Fibroblast of gingiva (primary cell): ENCODE results near the gene FBXO27.
"Not testable (repeated sequence)": the region's sequence is repeated elsewhere in the genome, so short reads cannot be mapped to it uniquely, and the experiment has no call there.

ENCODE experiments used
- DNase-seq: peaks from one replicate; pipeline ENCODE4 v3.0.0-alpha.2; 2011; ENCODE audit warnings: low read depth

The FBXO27 gene

DNA sequence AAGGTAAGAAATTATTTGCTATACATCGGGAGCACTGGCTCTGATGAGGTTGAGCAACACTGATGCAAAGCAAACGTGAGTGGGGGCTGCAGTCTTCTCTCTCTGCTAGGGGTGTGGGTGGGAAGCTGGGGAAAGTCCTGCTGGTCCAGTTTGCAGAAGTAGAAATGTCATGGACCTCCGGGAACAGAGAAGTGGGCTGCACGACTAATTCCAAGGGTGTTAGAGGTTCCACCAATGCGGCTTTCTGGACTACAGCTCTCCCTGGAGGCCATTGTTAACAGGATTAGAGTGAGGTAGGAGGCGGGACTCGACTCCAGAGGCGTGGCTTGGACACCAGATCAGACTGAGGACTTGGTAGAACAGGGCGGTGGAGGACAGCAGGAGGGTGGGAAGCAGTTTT is 5.7 kb upstream of the FBXO27 start:
- DNase-seq = peak; percentile 18

DNA sequence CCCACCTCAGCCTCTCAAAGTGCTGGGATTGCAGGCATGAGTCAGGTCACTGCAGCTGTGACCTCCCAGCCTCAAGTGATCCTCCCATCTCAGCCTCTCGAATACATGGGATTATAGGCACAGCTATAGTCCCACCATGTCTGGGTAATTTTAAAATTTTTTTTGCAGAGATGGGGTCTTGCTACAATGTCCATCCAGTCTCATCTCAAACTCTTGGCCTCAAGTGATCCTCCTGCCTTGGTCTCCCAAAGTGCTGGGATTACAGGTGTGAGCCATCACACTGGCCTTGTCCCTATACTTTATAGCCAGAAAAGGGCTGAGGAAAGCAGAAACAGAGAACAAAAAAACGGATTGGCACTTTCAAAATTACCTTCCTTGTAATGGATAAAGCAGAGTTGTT is 4.8 kb upstream of the FBXO27 start:
- DNase-seq = no peak

DNA sequence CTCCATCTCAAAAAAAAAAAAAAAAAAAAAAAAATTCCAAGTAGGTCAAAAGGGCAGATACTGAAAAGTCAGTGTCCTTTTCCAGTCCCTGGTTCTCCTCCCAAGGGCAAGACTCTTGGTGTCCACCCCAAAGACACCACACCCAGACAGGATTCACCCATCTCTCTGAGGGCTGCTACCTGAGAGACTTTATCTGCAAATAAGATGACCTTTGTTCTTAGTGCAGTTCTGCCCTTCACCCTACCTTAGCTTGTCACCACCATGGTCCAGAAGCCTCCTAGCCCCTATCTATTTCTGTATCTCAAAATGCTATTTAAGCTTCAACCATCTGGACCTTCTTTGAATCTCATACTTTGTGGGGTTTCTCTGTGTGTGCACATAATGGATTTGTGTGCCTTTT is 4.2 kb upstream of the FBXO27 start:
- DNase-seq = no peak

DNA sequence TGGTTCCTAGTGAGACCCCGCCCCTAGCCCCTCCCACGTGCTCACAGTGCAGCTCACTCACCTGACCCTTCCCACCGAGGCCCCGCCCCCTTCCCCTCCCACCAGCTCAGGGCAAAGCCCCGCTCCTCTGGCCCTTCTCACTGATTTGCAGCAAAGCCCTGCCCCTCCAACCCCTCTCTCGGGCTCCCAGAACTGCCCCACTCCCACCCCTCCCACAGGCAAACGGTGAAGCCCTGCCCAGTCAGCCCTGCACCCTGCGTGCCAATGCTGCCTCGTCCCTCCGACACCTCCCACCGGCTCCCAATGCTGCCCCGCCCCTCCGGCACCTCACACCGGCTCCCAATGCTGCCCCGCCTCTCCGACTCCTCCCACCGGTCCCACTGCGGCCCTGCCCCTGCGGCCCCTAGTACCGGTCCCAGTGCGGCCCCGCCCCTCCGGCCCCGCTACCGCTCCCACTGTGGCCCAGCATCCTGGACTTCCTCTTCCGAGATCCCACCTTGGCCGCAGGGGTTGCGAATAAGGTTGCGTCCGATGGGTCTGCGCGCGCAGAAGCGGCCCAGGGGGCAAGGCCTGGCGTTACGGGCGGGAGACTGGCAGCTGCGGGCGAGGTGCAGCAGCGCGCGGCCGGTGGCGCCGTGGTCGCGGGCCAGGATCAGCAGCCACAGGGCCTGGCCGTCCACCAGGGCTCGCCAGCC is 834 bp downstream of the FBXO27 start:
- peak; percentile 63 for DNase-seq

DNA sequence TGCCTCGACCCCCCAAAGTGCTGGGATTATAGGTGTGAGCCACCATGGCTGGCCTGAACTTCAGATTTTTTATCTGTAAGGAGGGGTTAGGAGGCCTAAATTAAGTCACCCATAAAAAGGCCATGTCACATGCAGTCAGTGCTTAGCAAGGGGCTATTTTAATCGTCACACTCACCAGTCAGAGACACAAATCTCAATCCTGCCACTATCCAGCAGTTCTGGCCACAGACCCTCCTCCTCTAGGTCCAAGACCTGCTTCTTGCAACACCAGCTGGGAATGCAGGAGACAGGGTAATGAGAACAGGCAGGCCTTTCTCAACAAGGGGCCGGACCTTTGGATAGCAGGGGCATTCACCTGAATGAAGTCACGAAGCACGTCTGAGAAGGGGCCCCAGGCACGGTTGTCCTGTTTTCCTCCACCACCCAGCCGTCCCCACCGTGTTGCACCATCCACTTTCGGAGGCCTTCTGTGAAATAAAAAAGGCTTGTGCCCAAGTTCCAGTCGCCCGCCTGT is 1.4 kb downstream of the FBXO27 start:
- DNase-seq = no peak

DNA sequence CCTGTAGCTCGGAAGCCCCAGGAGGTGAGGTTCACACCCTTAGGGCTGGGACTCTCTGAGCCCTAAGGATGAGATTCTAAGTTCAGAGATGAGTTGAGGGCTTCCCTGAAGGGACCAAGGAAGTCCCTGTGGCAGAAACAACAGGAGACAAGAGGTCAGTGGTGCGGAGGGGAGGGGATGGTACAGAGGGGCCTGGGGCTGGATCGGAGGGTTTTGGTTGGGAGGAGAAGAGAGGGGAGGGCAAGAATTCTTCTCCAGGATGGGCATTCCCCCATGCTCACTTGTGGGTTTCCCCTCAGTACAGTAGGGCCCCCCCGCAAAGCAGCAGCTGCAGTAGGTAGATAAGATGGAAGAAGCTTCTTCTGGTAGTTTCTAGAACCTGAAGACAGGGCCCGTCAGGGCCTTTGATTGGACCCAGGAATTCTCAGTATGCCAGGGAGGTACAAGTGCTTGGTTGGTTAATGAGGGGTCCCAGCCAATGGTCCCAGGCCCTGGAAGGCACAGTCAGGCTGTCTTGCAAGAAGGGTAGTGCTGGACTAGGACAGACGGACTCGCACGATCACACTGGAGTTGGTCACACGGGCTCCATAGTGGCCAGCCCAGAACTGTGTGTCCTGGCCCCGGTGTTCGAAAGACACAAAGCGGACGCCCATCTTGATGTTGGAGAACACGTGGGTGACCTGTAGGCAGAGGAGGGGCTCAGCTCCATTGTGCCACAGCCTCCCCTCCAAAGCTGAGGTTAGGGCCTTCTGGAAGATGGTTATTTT is 7.3 kb downstream of the FBXO27 start:
- DNase-seq = no peak

DNA sequence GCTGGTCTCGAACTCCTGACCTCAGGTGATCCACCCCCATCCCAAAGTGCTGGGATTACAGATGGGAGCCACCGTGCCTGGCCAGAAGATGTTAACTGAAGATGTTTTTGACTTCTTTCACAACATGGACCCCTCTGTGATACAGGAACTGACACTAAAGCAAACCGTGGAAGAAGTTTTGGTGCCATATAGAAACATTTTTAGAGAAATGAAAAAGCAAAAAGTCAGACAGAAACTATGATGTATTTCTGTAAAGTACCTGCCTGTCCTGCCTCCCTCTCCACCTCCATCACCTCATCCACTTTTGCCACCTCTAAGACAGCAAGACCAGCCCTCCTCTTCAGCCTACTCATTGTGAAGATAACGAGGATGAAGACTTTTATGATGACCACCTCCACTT is 11.3 kb downstream of the FBXO27 start:
- no peak for DNase-seq

DNA sequence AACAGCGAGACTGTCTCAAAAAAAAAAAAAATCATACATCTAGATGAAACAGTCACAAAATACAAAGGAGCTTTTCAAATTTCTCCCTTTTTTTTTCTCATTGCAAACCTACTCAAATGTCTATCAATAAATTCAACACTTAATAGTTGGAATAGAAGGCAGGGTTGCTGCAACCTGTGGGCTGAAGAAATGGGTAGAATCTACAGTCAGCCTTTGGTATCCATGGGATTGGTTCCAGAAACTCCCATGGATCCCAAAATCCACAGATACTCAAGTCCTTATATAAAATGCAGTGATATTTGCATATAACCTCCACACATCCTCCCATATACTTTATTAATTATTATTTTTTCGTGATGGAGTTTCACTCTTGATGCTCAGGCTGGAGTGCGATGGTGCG is 14.7 kb downstream of the FBXO27 start:
- no peak for DNase-seq

DNA sequence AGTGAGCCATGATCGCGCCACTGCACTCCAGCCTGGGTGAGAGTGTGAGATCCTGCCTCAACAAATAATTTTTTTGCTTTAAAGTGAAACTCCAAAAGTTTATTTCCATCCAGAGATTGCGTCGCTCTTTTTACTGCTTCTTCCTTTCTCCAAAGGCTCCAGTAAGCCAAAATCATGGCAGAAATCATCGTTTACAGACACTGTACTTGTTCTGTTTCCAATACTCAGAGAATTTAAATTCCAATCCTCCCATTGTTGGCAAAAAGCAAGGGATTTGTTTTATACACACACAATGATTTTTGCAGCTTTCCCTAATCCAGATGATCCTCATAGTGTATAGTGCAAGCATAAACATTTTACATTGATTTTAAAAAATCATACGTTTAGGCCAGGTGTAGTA is 15.3 kb downstream of the FBXO27 start:
- no peak for DNase-seq

DNA sequence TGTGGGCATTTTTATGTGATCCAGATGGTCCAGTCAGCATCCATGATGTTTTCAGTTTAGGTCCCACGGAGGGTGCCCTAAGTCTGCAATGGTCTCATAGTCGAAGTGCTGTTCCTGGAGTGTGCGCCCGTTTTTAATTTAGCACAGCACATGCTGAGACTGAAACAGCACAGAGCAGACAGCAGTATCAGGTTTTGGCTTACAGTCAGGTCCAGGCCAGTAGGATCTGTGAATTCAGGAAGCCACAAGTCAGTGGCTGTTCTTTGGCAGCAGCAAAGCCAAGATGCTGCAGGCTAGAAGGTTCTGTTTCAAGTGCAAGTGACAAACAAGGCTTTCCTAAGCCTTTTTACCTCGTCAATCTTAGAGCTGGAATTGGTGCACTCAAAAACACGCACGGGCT is 18.3 kb downstream of the FBXO27 start:
- DNase-seq = peak; percentile 26

DNA sequence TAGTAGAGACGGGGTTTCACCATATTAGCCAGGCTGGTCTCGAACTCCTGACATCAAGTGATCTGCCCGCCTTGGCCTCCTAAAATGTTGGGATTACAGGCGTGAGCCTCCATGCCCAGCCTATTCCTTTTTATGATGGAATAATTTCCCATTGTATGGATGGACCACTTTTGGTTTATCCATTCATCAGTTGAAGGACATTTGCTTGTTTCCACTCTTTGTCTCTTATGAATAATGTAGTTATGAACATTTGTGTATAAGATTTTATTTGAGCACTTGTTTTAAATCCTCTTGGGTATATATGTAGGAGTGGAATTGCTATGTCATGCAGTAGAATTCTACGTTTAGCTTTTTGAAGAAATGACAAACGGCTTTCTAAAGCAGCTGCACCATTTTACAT is 23.3 kb downstream of the FBXO27 start:
- DNase-seq = no peak

DNA sequence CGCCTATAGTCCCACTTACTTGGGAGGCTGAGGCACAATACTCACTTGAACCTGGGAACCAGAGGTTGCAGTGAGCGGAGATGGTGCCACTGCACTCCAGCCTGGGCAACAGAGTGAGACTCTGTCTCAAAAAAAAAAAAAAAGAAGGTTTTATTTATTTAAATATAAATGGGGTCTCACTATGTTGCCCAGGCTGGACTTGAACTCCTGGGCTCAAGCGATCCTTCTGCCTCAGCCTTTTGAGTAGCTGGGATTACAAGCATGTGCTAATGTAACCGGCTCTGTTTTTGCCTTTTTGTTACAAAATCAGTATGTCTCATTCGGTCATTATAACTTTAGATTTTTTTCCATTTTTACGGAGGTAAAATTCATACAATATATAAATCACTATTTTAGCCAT is 24.2 kb downstream of the FBXO27 start:
- no peak for DNase-seq

DNA sequence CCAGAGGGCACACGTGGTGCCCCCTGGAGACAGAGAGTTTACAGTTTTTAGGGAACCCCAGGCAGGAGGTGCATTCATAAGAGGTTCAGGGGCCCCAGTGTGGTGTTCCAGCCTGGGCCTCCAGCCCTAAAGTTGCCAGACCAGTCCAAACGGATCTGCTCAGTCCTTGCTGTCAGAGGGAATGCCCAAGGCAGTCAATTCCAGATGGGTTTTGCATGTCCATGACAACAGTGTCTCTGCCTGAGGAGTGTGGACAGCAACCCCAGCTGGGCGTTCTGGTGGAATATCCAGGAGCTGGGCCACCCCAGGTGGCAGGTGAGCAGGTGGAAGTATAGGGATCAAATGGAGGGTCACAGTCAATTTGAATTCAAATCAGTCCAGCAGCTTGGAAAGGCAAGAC is 25.3 kb downstream of the FBXO27 start:
- DNase-seq = no peak

DNA sequence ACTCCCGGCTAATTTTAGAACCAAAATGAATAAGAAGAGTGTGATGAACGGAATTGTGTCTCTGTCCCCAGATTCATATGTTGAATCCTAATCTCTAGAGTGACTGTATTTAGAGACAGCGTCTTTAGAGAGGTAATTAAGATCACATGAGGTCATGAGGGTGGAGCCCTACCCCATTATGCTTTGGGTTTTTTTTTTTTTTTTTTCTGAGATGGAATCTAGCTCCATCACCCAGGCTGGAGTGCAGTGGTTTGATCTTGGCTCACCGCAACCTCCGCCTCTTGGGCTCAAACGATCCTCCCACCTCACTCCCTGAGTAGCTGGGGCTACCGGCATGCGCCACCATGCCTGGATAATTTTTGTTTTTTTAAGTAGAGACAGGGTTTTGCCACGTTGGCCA is 27.9 kb downstream of the FBXO27 start:
- no peak for DNase-seq

DNA sequence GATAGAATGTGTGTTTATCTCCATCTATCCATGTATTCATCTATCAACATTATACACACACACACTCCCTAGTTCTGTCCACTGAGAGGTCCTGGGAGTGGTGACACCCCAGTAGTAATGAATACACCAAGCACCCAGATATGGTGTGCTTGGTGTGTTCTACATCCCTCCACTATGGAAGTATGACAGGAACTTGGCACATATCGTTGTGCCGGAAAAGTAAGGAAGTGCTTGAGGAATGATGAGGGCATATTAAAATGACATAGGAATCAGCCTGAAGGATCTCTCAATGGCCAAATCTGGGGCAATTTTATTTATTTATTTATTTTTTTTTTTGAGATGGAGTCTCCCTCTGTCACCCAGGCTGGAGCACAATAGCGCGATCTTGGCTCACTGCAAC is 28.6 kb downstream of the FBXO27 start:
- DNase-seq = no peak

DNA sequence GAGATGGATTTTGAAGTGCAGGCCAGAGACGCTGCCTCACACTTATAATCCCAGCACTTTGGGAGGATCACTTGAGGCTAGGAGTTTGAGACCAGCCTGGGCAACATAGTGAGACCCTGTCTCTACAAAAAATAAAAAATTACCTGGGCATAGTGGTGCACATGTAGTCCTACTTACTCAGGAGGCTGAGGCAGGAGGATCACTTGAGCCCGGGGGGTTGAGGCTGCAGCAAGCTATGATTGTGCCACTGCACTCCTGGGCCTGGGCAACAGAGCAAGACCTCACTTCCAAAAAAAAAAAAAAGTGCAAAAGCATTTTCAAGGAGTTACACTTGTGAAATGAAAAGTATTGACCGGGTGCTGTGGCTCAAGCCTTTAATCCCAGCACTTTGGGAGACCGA is 29.2 kb downstream of the FBXO27 start:
- DNase-seq = no peak

DNA sequence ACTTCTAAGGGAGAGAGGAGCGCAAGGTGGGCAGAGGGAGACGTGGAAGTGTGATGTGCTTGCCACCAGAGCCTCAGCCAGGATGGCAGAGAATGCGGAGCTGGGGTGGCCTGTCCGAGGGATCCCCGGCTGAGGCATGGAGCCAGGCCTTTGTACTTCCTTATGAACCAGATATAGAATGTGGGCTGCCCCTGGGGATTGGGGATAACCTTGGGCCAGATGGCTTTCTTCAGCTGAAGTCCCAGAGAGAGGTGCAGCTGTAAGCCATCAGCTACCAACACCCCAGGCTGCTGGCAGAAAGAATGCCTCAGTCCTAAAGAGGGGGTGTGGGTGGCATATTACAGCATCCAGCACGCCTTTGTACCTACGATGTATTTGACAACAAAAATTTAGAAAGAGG is 31.3 kb downstream of the FBXO27 start:
- no peak for DNase-seq

DNA sequence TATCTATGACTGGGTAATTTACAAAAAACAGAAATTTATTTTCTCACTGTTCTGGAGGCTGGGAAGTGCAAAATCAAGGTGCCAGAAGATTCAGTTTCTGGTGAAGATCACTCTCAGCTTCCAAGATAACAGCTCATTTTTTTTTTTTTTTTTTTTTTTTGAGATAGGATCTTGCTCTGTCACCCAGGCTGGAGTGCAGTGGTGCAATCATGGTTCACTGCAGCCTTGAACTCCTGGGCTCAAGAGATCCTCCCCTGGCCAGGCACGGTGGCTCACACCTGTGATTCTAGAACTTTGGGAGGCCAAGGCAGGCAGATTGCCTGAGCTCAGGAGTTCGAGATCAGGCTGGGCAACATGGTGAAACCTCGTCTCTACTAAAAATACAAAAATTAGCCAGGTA is 34.8 kb downstream of the FBXO27 start:
- not testable (repeated sequence) for DNase-seq

DNA sequence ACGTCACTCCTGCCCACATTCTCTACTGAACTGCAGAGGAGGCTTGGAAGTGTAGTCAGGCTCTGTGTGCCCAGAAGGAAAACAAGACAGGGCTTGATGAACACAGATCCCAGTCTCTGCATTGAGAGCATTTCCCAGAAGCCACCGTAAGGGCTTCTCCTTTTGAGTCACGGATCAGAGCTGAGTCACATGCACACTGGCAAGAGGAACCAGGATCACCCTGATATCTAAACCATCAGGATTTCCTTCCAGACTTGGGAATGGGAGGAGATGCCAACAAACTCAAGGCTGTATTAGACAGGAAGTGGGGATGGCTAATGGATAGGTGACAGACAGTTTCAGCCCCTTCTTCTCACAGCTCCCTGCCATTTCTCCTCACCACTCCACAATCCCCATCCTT is 39.1 kb downstream of the FBXO27 start:
- peak; percentile 27 for DNase-seq

DNA sequence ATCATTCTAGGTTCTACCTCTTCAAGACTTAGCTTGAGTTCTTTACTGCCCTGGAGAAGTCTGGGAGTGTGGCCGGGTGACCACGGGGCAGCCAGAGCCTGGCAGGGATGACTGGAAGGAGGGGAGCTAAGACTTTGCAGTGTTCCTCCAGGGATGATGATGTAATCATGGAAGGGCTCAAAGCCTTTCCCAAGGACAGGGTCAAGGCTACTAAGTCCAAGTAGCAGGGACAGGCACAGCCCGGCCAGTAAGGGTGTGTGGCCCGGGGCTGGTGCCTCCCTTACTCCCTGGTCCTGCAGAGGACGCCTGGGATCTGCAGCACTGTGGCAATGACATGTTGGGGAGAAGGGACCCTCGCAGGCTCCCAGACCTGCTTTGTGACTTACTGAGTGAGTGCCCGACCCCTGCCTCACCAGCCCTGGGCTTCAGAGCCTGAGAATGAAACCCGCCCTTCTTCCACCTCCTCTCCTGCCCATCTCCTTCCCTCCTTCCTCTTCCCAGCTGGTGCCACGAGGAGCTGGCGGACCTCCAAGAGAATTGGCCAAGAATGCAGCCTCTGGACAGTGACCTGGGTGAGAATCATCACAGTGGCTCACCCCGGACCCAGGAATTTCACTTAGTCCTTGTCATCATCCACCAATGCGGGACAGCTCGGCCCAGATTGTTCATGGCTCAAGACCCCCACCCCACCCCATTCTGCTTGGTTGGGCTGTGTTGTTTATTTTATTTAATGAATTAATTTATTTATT is 41.2 kb downstream of the FBXO27 start:
- DNase-seq = peak; percentile 33

DNA sequence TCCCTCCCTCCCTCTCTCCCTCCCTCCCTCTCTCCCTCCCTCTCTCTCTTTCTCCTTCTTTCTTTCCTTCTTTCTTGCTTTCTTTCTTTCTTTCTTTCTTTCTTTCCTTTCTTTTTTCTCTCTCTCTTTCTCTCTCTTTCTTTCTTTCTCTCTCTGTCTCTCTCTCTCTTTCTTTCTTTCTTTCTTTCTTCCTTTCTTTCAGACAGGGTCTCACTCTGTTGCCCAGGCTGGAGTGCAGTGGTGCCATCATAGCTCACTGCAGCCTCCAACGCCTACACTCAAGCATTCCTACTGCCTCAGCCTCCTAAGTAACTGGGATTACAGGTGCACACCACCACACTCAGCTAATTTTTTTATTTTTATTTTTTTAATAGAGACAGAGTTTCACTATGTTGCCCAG is 42.7 kb downstream of the FBXO27 start:
- DNase-seq = not testable (repeated sequence)

DNA sequence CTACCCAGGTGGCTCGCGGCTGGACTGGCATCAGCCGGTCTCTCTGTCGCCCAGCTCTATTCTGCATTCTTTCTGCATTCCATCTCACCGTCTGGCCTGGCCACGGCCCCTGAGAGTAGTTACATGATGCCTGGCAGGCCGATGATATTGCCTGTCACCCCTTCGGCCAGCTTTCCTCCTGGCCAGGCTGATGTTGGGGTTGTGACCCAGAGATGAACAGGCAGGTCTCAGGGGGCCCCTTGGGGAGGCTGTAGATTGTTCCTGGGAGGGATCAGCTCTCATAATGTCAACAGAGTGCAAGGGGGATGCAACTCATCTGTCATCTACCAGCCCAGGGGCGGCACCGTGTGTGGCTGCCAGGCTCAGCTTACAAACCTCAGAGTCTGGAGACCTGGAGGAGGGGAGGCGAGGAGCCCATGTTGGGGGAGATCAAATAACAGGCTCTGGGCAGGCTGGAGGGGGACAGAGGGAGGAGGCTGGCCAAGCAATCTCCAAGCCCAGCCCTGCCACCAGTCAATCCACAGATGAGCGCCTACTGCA is 43.2 kb downstream of the FBXO27 start:
- peak; percentile 56 for DNase-seq

DNA sequence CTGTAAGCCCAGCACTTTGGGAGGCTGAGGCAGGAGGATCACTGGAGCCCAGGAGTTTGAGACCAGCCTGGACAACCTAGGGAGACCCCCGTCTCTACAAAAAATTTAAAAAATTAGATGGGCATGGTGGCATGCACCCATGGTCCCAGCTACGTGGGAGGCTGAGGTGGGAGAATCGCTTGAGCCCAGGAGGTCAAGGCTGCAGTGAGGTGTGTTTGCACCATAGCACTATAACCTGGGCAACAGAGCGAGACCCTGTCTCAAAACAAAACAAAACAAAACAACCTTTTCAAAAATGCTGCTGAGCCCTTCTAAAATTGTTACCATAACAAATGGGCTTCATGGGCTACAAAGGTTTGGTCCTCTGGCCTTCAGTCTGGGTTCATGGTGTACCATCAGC is 43.7 kb downstream of the FBXO27 start:
- not testable (repeated sequence) for DNase-seq
